ENCODE results near the gene CDHR4.
"Not testable (repeated sequence)": the region's sequence is repeated elsewhere in the genome, so short reads cannot be mapped to it uniquely, and the experiment has no call there.

- not testable (repeated sequence) for TF ChIP-seq POLR2AphosphoS5, POLR2A (IDR thresholded peaks at IDR 0.05)
Measured at GRCh38 chr3:49782277-49782676, 17.4 kb downstream of the CDHR4 start.
